Hippocampal formation (tissue), 2 donors: ENCODE results near the gene PAEP.

ENCODE experiments used
- DNase-seq, 2 donors: peaks; one replicate each; lab custom pipeline; 2025; lab: John Stamatoyannopoulos, UW

PAEP gene

GRCh38 chr9:135601988-135602387, 40.4 kb downstream of the PAEP start:
- no peak for DNase-seq

- peak in 1 of 2 donors; percentile 3 for DNase-seq
Measured at GRCh38 chr9:135602789-135603481, 41.4 kb downstream of the PAEP start.

- DNase-seq: no peak
Measured at GRCh38 chr9:135604437-135605237, 43.1 kb downstream of the PAEP start.

GRCh38 chr9:135605238-135605781, 43.8 kb downstream of the PAEP start:
- DNase-seq: no peak

GRCh38 chr9:135606885-135607259, 45.3 kb downstream of the PAEP start:
- DNase-seq: no peak

- no peak for DNase-seq
Measured at GRCh38 chr9:135607401-135608293, 46.1 kb downstream of the PAEP start.

GRCh38 chr9:135608294-135608998, 46.9 kb downstream of the PAEP start:
- DNase-seq: no peak

GRCh38 chr9:135608999-135609317, 47.4 kb downstream of the PAEP start:
- no peak for DNase-seq

- DNase-seq: no peak
Measured at GRCh38 chr9:135609366-135609955, 47.9 kb downstream of the PAEP start.

GRCh38 chr9:135610290-135611141, 49.0 kb downstream of the PAEP start:
- no peak for DNase-seq

GRCh38 chr9:135611142-135611874, 49.8 kb downstream of the PAEP start:
- no peak for DNase-seq

GRCh38 chr9:135611875-135612209, 50.3 kb downstream of the PAEP start:
- no peak for DNase-seq

- DNase-seq: no peak
Measured at GRCh38 chr9:135612437-135612836, 50.9 kb downstream of the PAEP start.

- DNase-seq: no peak
Measured at GRCh38 chr9:135612981-135613910, 51.7 kb downstream of the PAEP start.

- DNase-seq: no peak
Measured at GRCh38 chr9:135613946-135614805, 52.6 kb downstream of the PAEP start.

- no peak for DNase-seq
Measured at GRCh38 chr9:135614821-135615665, 53.5 kb downstream of the PAEP start.
